Stimulated activated naive B cell treated with anti-CD40 and anti-IgM and Interleukin-4, amounts not matched to agents 10 μg/mL and 1 μg/mL and 100 μg/mL, for 72 hours (primary cell): ENCODE results near the gene MT1E.
A peak's percentile ranks its signal among the peaks of the same experiment; 100 is the strongest.

Experiments
- ATAC-seq, 2 donors: fragments of 150-1000 bp; cut with Tn5 transposase; replicated peaks; 2 replicates each; pipeline ENCODE4 v1.10.0; 2021; ENCODE audit warnings: moderate library complexity in 1 of 2
- DNase-seq: peaks from one replicate; pipeline ENCODE4 v3.0.0; 2021
- H3K27ac Mint-ChIP-seq: one replicate; pipeline ENCODE4 v1.8.0; 2022; ENCODE audit warnings: mild to moderate bottlenecking, mixed read lengths
- H3K27me3 Mint-ChIP-seq, 2 donors: one replicate each; pipeline ENCODE4 v1.8.0; 2022; ENCODE audit warnings: mixed read lengths in 2 of 2
- H3K36me3 Mint-ChIP-seq, 2 donors: one replicate each; pipeline ENCODE4 v1.8.0; 2022; ENCODE audit warnings: mixed read lengths in 2 of 2, mild to moderate bottlenecking in 1 of 2
- H3K4me1 Mint-ChIP-seq, 2 donors: one replicate each; pipeline ENCODE4 v1.8.0; 2022; ENCODE audit warnings: mixed read lengths in 2 of 2, mild to moderate bottlenecking in 1 of 2
- H3K4me3 Mint-ChIP-seq, 2 donors: one replicate each; pipeline ENCODE4 v1.8.0; 2022; ENCODE audit warnings: mild to moderate bottlenecking in 2 of 2, mixed read lengths in 2 of 2, moderate library complexity in 1 of 2
- H3K9me3 Mint-ChIP-seq, 2 donors: one replicate each; pipeline ENCODE4 v1.8.0; 2022; ENCODE audit warnings: mixed read lengths in 2 of 2, mild to moderate bottlenecking in 1 of 2

Gene MT1E

DNA sequence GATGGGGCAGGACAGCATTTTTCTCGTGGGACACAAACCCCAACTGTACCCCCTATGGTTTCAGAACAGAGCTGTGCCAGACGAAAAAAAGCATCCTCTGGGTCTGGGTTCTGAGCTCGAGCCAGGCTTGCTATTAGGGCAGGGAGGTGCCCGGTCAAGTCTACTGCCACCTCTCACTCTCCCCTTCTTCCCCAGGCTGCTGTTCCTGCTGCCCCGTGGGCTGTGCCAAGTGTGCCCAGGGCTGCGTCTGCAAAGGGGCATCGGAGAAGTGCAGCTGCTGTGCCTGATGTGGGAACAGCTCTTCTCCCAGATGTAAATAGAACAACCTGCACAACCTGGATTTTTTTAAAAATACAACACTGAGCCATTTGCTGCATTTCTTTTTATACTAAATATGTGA is 1.1 kb downstream of the MT1E start:
- Mint-ChIP-seq H3K36me3 (no peaks in the 10 kb centered on the region), H3K27ac (no peak overlapping the region), H3K9me3 (no peaks in the 10 kb centered on the region), H3K4me1 (peaks cover 24 to 36% of the 10 kb centered on the region in 2 donors), H3K4me3 (no peak overlapping the region), H3K27me3 (peaks cover 41 to 64% of the 10 kb centered on the region in 2 donors)
- no peak for DNase-seq
- no peak for ATAC-seq

DNA sequence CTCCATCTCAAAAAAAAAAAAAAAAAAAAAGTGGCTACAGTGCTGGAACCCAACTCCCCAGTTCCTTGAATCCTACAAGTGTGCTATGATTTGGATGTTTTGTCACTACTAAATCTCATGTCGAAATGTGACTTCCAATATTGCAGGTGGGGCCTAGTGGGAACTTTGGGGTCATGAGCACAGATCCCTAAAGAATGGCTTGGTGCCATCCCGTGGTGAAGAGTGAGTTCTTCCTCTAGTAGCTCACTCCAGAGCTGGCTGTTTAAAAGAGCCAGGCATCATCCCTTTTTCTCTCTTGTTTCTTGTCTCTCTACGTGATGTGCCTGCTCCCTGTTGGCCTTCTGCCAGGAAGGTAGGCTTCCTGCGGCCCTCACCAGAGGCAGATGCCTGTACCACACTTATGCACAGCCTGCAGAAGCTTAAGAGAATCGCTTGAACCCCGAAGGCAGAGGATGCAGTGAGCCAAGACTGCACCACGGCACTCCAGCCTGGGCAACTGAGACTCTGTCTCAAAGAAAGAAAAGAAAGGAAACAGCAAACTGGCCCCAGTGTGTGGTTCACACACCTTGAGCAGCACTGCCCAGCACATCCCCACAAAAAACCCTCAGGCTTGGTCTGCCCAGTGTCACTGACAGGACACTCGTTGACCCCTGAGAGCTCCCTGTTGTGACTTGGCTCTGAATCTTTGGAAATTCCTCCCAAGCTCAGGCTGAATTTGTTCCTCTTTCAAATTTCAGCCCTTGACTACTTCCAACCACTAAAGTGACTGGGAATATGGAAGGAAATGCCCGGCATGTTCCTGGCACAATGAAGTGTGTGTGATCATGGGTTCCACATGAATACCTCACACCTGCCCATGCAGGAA is 3.1 kb downstream of the MT1E start:
- H3K36me3 Mint-ChIP-seq = no peaks in the 10 kb centered on the region
- no peaks in the 10 kb centered on the region for H3K9me3 Mint-ChIP-seq
- no peak overlapping the region for H3K4me3 Mint-ChIP-seq
- no peak overlapping the region for H3K27ac Mint-ChIP-seq
- ATAC-seq = no peak
- H3K4me1 Mint-ChIP-seq = peaks cover 30 to 50% of the 10 kb centered on the region in 2 donors
- H3K27me3 Mint-ChIP-seq = peaks cover 43 to 66% of the 10 kb centered on the region in 2 donors
- no peak for DNase-seq

DNA sequence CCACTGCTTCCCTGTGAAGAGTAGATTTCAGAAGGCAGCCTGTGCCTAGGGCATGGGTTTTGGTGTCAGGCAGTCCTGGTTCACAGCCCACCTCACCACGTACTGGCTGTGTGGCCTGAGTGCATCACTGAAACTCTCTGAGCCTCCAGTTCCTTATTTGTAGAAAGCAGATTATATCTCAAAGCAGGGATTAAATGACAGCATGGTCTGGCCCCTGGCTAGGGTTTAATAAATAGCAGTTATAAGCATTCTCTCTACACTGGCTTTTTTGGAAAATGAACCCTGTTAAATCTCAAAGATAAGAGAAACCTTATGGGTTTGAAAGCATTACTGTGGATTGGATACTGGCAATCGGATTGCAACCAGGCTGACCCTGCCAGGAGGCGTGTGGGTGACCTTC is 4.0 kb downstream of the MT1E start:
- DNase-seq = no peak
- Mint-ChIP-seq H3K4me1 (peaks cover 30 to 50% of the 10 kb centered on the region in 2 donors), H3K36me3 (no peaks in the 10 kb centered on the region), H3K27me3 (peaks cover 47 to 68% of the 10 kb centered on the region in 2 donors), H3K9me3 (no peaks in the 10 kb centered on the region), H3K4me3 (no peak overlapping the region), H3K27ac (no peak overlapping the region)
- peak; percentile 64 to 70 for ATAC-seq

DNA sequence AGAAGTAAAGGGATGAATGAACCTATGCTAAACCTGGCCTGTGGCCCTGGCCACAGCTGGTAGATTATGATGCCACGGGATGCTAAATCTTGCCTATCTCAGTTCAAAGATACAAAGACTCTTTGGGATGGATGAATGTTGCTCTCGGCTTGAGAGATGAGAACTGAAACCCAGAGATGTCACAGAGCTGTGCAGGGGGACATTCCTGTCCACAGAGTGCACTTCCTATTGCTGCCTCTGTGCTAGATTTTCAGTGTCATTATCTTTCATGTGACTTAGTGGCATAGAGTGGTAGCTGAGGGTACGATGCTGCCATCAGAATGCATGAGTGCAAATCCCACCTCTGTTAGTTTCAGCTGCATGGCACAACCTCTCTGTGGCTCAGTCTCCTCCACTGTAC is 4.6 kb downstream of the MT1E start:
- peaks cover 33 to 51% of the 10 kb centered on the region in 2 donors for H3K4me1 Mint-ChIP-seq
- DNase-seq (peak; percentile 31), ATAC-seq (peak; percentile 91 to 95)
- peaks cover 47 to 68% of the 10 kb centered on the region in 2 donors for H3K27me3 Mint-ChIP-seq
- H3K27ac Mint-ChIP-seq = peak overlapping the region; percentile 47
- H3K36me3 Mint-ChIP-seq = no peaks in the 10 kb centered on the region
- H3K4me3 Mint-ChIP-seq = no peak overlapping the region
- H3K9me3 Mint-ChIP-seq = no peaks in the 10 kb centered on the region

DNA sequence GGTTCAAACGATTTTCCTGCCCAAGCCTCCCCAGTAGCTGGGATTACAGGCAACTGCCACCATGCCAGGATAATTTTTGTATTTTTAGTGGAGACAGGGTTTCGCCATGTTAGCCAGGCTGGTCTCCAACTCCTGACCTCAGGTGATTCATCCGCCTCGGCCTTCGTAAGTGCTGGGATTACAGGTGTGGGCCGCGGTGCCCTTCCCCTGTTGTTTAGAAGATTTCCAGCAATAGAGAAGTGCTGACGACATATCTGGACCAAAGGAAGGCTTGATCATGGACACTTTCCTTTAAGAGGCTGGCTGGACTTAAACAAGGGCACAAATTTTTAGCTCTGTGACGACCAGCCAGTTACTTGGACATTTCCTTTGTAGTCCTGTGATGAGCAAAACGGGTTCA is 5.6 kb downstream of the MT1E start:
- Mint-ChIP-seq H3K27me3 (peaks cover 44 to 68% of the 10 kb centered on the region in 2 donors), H3K36me3 (no peaks in the 10 kb centered on the region), H3K4me1 (peaks cover 27 to 49% of the 10 kb centered on the region in 2 donors), H3K27ac (no peak overlapping the region), H3K4me3 (no peak overlapping the region), H3K9me3 (no peaks in the 10 kb centered on the region)
- DNase-seq (no peak), ATAC-seq (no peak)

DNA sequence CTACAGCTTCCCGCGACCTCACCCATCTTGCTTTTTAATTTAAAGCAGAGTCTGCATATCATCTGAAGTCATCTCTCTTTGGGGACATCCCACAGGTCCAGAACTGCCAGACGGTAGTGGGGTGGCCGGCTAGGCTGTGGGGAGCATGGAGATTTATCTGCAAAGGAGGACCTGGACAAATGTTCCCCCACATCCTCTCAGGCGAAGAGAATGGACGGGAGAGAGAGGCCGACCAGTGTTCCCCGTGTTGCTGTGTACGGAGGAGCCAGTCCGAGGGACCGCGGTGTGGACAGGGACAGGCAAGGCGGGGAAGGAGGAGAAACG is 6.2 kb downstream of the MT1E start:
- Mint-ChIP-seq H3K9me3 (no peaks in the 10 kb centered on the region), H3K27ac (peak overlapping the region; percentile 37), H3K27me3 (peaks cover 47 to 68% of the 10 kb centered on the region in 2 donors), H3K4me3 (peak overlapping the region; percentile 79 to 82), H3K4me1 (peaks cover 27 to 49% of the 10 kb centered on the region in 2 donors), H3K36me3 (no peaks in the 10 kb centered on the region)
- ATAC-seq = no peak
- DNase-seq = no peak

DNA sequence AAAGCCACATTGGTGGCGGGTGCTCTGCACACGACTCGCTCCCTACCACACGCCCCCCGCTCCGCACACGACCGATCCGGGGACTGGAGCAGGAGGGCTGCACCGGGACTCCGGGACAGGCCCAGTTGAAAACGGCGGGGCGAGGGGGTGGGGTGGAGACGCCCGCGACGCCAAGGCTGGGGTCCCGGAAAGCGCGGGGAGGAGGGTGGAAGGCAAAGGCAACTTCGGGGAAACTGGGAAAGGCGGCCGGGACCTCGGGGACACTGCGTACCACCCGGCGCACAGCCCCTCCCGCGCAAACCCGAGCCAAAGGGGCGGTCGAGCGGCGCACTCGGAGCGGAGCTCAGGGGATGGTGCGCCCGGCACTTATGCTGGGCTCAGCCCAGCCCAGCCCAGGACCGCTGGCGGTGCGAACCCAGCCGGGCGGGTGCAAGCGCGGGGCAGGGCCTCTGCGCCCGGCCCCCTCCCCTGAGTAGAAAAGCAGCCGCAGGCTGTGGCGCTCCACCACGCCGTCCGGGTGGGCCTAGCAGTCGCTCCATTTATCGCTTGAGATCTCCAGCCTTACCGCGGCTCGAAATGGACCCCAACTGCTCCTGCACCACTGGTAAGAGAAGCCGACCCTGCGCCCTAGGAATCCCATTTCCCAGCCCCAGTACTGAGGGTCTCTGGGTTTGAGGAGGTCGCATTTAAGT is 6.7 kb downstream of the MT1E start, which contains the start of gene MT1M:
Gene MT1M, plus strand, starts transcription at position 504 of the 692 bp plus-strand sequence. Its CDS starts 73 bp downstream, at position 577.
- H3K27ac Mint-ChIP-seq = peak within 1 kb of the TSS; percentile 37

DNA sequence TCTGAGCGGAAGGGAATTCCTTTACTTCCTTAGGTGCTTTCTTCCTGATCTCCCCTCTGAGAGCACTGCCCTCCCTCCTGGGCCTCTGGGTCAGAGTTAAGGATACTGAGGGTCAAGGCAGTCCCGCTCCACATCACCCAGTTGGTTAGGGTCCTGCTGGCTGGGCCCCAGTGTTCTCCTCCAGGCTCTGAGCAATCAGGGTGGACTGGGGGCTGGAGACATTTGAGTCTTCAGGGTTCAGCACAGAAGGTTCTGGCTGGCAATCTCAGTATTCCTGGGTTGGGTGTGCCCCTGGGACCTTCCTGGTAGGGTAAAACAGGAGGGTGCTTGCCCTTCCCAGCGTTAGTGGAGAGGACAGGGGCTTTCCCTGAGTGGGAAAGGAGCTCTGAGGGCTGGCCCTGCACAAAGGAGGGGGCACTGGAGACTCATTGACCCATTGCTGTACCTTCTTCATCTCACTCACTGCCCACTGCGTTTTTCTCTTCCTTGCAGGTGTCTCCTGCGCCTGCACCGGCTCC is 7.3 kb downstream of the MT1E start:
- Mint-ChIP-seq H3K4me1 (peaks cover 30 to 52% of the 10 kb centered on the region in 2 donors), H3K27me3 (peaks cover 58 to 74% of the 10 kb centered on the region in 2 donors), H3K27ac (no peak overlapping the region), H3K36me3 (no peaks in the 10 kb centered on the region), H3K4me3 (peak overlapping the region; percentile 79 to 82), H3K9me3 (no peaks in the 10 kb centered on the region)
- no peak for DNase-seq
- ATAC-seq = no peak

More for the DNA sequence above, 6.7 kb downstream of the MT1E start, which contains the start of gene MT1M:
- Mint-ChIP-seq H3K9me3 (no peaks in the 10 kb centered on the region), H3K27me3 (peaks cover 52 to 68% of the 10 kb centered on the region in 2 donors), H3K4me1 (peaks cover 27 to 49% of the 10 kb centered on the region in 2 donors), H3K4me3 (peak within 1 kb of the TSS; percentile 79 to 82), H3K36me3 (no peaks in the 10 kb centered on the region)
- DNase-seq (no peak), ATAC-seq (no peak)

DNA sequence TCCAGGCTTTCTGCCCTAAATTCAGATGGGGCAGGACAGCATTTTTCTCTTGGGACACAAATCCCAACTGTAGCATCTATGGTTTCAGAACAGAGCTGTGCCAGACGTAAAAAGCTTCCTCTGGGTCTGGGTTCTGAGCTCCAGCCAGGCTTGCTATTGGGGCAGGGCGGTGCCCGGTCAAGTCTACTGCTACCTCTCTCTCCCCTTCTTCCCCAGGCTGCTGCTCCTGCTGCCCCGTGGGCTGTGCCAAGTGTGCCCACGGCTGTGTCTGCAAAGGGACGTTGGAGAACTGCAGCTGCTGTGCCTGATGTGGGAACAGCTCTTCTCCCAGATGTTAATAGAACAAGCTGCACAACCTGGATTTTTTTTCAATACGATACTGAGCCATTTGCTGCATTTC is 8.0 kb downstream of the MT1E start:
- ATAC-seq (no peak), DNase-seq (no peak)
- peaks cover 63 to 79% of the 10 kb centered on the region in 2 donors for H3K27me3 Mint-ChIP-seq
- no peaks in the 10 kb centered on the region for H3K9me3 Mint-ChIP-seq
- no peak overlapping the region for H3K27ac Mint-ChIP-seq
- H3K4me1 Mint-ChIP-seq = peaks cover 33 to 58% of the 10 kb centered on the region in 2 donors
- H3K36me3 Mint-ChIP-seq = no peaks in the 10 kb centered on the region
- no peak overlapping the region for H3K4me3 Mint-ChIP-seq

DNA sequence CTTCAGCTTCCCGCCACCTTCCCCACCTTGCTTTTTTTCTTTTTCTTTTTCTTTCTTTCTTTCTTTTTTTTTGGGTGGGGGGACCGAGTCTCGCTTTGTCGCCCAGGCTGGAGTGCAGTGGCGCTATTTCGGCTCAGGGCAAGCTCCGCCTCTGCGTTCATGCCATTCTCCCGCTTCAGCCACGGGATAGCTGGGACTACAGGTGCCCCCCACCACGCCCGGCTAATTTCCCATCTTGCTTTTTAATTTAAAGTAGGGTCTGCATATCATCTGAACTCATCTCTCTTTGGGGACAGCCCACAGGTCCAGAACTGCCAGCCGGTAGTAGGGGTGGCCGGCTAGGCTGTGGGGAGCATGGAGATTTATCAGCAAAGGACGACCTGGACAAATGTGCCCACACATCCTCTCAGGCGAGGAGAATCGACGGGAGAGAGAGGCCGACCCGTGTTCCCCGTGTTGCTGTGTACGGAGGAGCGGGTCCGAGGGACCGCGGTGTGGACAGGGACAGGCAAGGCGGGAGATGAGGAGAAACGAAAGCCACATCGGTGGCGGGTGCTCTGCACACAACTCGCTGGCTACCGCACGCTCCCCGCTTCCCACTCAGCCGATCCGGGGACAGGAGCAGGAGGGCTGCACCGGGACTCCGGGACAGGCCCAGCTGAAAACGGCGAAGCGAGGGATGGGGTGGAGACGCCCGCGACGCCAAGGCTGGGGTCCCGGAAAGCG is 9.3 kb downstream of the MT1E start:
- no peak for ATAC-seq
- peak overlapping the region; percentile 66 to 69 for H3K4me3 Mint-ChIP-seq
- H3K27me3 Mint-ChIP-seq = peaks cover 69 to 86% of the 10 kb centered on the region in 2 donors
- H3K27ac Mint-ChIP-seq = peak overlapping the region; percentile 22
- H3K4me1 Mint-ChIP-seq = peaks cover 26 to 50% of the 10 kb centered on the region in 2 donors
- no peaks in the 10 kb centered on the region for H3K9me3 Mint-ChIP-seq
- no peaks in the 10 kb centered on the region for H3K36me3 Mint-ChIP-seq
- no peak for DNase-seq

DNA sequence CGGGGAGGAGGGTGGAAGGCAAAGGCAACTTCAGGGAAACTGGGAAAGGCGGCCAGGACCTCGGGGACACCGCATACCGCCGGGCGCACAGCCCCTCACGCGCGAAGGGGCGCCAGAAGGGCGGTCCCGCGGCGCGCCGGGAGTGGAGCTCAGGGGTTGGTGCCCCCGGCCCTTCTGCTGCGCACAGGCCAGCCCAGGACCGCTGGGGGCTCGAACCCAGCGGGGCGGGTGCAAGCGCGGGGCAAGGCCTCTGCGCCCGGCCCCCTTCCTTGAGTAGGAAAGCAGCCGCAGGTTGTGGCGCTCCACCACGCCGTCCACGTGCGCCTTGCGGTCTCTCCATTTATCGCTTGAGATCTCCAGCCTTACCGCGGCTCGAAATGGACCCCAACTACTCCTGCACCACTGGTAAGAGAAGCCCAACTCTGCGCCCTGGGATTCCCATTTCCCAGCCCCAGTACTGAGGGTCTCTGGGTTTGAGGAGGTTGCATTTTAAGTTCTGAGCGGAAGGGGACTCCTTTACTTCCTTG is 9.9 kb downstream of the MT1E start:
- Mint-ChIP-seq H3K27me3 (peaks cover 74 to 92% of the 10 kb centered on the region in 2 donors), H3K9me3 (no peaks in the 10 kb centered on the region), H3K27ac (no peak overlapping the region), H3K4me3 (peak overlapping the region in 1 of 2 donors; percentile 66), H3K36me3 (no peaks in the 10 kb centered on the region), H3K4me1 (peaks cover 21 to 43% of the 10 kb centered on the region in 2 donors)
- no peak for DNase-seq
- no peak for ATAC-seq

DNA sequence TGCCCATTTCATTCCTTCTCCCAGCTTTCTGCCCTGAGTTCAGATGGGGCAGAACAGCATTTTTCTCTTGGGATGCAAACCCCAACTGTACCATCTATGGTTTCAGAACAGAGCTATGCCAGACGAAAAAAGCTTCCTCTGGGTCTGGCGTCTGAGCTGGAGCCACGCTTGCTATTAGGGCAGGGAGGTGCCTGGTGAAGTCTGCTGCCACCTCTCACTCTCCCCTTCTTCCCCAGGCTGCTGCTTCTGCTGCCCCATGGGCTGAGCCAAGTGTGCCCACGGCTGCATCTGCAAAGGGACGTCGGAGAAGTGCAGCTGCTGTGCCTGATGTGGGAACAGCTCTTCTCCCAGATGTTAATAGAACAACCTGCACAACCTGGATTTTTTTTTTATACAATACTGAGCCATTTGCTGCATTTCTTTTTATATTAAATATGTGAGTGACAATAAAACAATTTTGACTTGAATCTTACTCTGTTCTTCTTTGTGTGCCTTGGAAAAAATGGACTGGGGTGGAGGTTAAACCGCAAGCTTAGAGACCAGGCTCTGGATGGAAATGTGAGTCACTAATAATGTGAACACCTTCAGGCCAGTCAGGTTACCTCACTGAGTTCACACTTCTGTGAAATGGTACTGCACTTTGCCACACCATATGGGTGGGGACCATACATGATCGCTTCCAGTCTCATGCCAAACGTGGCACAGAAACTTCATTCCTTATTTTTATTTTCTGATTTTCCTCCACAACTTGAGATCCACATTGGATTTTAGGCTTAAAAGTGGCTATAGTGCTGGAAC is 11.2 kb downstream of the MT1E start:
- Mint-ChIP-seq H3K4me1 (peaks cover 19 to 39% of the 10 kb centered on the region in 2 donors), H3K9me3 (no peaks in the 10 kb centered on the region), H3K4me3 (no peak overlapping the region), H3K36me3 (no peaks in the 10 kb centered on the region), H3K27ac (no peak overlapping the region), H3K27me3 (peaks cover 77 to 96% of the 10 kb centered on the region in 2 donors)
- ATAC-seq (no peak), DNase-seq (no peak)
